ENCODE measurements around the gene RMND5B.
"Not testable (repeated sequence)": the region's sequence is repeated elsewhere in the genome, so short reads cannot be mapped to it uniquely, and the experiment has no call there.

RMND5B gene

DNA sequence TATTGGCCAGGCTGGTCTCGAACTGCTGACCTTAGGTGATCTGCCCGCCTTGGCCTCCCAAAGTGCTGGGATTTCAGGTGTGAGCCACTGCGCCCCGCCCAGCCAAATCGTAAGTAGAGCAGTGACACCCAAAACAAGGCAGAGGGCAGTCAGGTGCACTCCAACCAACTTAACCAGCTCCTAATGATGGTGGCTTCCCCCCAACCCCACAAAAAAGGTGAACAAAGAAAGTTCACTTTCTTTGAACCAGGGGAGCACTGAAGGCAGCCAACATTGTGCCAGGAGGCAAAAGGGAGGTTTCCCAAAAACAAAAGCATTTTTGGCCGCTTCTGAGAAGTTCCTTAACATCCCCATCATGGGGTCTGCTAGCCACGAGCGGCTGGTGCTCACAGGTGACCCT lies 46.8 kb downstream of the RMND5B start:
- no peak for DNase-seq

- DNase-seq, result no peak
These were observed 49.5 kb downstream of the RMND5B start for GRCh38 chr5:178180141-178180863.

GRCh38 chr5:178182158-178182876 lies 51.5 kb downstream of the RMND5B start:
- DNase-seq, result no peak

- no peak for DNase-seq
These were observed 55.6 kb downstream of the RMND5B start for GRCh38 chr5:178186427-178186826.

DNA sequence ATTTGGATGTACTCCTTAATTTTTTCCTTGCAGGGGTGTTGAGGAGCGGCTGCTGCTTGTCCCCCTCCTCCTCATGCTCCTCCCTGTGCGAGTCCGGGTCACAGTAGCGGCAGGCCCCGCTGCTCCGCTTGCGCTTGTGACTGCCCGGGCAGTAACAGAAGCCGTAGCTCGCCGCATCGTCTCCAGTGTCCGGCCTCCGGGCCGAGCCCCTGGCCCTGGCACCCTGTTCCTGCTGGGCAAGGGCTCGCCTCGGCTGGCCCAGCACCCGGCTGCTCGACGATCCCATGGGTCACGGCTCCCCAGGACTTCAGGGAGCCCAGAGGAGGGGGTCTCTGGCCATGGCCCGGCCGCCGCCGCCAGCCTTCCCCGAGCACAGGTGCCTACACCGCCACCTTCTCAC lies 56.2 kb downstream of the RMND5B start, which contains the start of gene GMCL2:
GMCL2 (minus strand) TSS at position 358 of the 400 bp plus-strand sequence; CDS start at position 286, 72 bp downstream.
- no peak for DNase-seq

GRCh38 chr5:178189433-178189832 lies 58.6 kb downstream of the RMND5B start:
- no peak for DNase-seq

- DNase-seq, result no peak
These were observed 60.8 kb downstream of the RMND5B start for GRCh38 chr5:178191661-178192060.

GRCh38 chr5:178192244-178192643 lies 61.4 kb downstream of the RMND5B start:
- DNase-seq, result no peak

GRCh38 chr5:178192787-178193186 lies 62.0 kb downstream of the RMND5B start:
- no peak for DNase-seq

- DNase-seq, result no peak
These were observed 62.5 kb downstream of the RMND5B start for GRCh38 chr5:178193251-178193809.

GRCh38 chr5:178194026-178194425 lies 63.2 kb downstream of the RMND5B start:
- DNase-seq, result no peak

- DNase-seq, result no peak
These were observed 65.5 kb downstream of the RMND5B start for GRCh38 chr5:178196281-178196812.

DNA sequence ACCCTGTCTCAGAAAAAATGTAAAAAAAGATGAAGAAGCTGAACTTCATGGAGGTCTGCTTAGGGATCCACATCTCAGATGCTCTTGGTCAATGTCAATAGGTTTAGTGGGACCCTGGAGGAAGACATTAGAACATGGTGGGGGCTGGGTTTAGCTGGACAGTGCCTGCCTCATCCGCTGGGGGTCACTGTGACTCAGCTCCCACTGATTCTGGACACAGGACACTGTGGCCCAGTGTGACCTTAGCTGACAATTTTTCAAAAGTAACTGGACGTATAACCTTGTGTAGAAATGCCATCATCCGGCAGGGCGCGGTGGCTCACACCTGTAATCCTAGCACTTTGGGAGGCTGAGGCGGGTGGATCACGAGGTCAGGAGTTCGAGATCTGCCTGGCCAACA lies 66.2 kb downstream of the RMND5B start:
- no peak for DNase-seq

GRCh38 chr5:178198151-178198550 lies 67.3 kb downstream of the RMND5B start:
- not testable (repeated sequence) for DNase-seq

GRCh38 chr5:178198706-178199105 lies 67.9 kb downstream of the RMND5B start:
- DNase-seq, result no peak

GRCh38 chr5:178199581-178200434 lies 69.0 kb downstream of the RMND5B start:
- no peak for DNase-seq

Measured in NCI-H345 (cell line).